ENCODE data around the gene TARBP2.

Gene TARBP2

GRCh38 chr12:53481939-53482586 is 19.0 kb upstream of the TARBP2 start:
- Histone ChIP-seq H3K9me3 (ENCODE audit: control insufficient read depth, insufficient read depth, low read depth, low read length) (no peaks in the 10 kb centered on the region), H3K4me1 (ENCODE audit: control insufficient read depth, insufficient read depth, low read length) (no peaks in the 10 kb centered on the region), H3K36me3 (ENCODE audit: control insufficient read depth in 2 of 2, insufficient read depth in 1 of 2, low read length in 2 of 2) (peaks cover 33 to 96% of the 10 kb centered on the region in 2 experiments), H3K4me3 (ENCODE audit: low read depth, low read length) (no peak overlapping the region), H3K27ac (ENCODE audit: extremely low read depth, low read depth, low read length) (no peak overlapping the region)
- TF ChIP-seq IKZF3 (tag by site-specific recombination; IDR thresholded peaks at IDR 0.05) (peak; percentile 40; the same call in 1 of the 2 replicates), ZNF600 (tag by site-specific recombination; IDR thresholded peaks at IDR 0.05) (0 out of 2 replicates have a peak, but pooled peaks have one; percentile 30), ZNF10 (tag by site-specific recombination; IDR thresholded peaks at IDR 0.05) (no peak), ZFP3 (tag by site-specific recombination; IDR thresholded peaks at IDR 0.05; ENCODE audit: low read depth) (no peak), MZF1 (tag by site-specific recombination; IDR thresholded peaks at IDR 0.05; ENCODE audit: borderline replicate concordance) (peak; percentile 98), ZNF513 (tag by site-specific recombination; IDR thresholded peaks at IDR 0.05) (0 out of 2 replicates have a peak, but pooled peaks have one; percentile 9), ZNF2 (tag by site-specific recombination; IDR thresholded peaks at IDR 0.05) (0 out of 2 replicates have a peak, but pooled peaks have one; percentile 32), ZNF654 (tag by site-specific recombination; IDR thresholded peaks at IDR 0.05; ENCODE audit: low read depth) (no peak)
- POLR2A ChIA-PET, result interaction anchor here (0.6 to 3.9 kb wide), 13 partner anchors 10 to 161 kb away, joined by 3 to 39 read pairs (median 7); partner anchors contain the start of genes AAAS, MAP3K12 and TARBP2
- CTCF ChIA-PET, result interaction anchor here (0.6 to 2.0 kb wide), 14 partner anchors 8 to 1297 kb away, joined by 3 to 16 read pairs (median 3); partner anchors contain the start of gene AAAS

GRCh38 chr12:53482626-53483168 is 18.4 kb upstream of the TARBP2 start:
- Histone ChIP-seq H3K4me3 (ENCODE audit: low read depth, low read length) (no peak overlapping the region), H3K36me3 (ENCODE audit: control insufficient read depth in 2 of 2, insufficient read depth in 1 of 2, low read length in 2 of 2) (peaks cover 27 to 97% of the 10 kb centered on the region in 2 experiments), H3K4me1 (ENCODE audit: control insufficient read depth, insufficient read depth, low read length) (no peaks in the 10 kb centered on the region), H3K27ac (ENCODE audit: extremely low read depth, low read depth, low read length) (no peak overlapping the region; the same call in 1 of the 2 replicates), H3K9me3 (ENCODE audit: control insufficient read depth, insufficient read depth, low read depth, low read length) (no peaks in the 10 kb centered on the region)
- TF ChIP-seq GLIS2 (tag by site-specific recombination; IDR thresholded peaks at IDR 0.05) (peak; percentile 91), PATZ1 (tag by site-specific recombination; IDR thresholded peaks at IDR 0.05) (0 out of 2 replicates have a peak, but pooled peaks have one; percentile 40), ZNF140 (tag by site-specific recombination; IDR thresholded peaks at IDR 0.05) (no peak)
- POLR2A ChIA-PET, result interaction anchor here (0.9 to 3.9 kb wide), 12 partner anchors 9 to 161 kb away, joined by 3 to 39 read pairs (median 6); partner anchors contain the start of genes AAAS, MAP3K12, PRR13 and SP1
- CTCF ChIA-PET, result interaction anchor here (0.6 to 2.0 kb wide), 8 partner anchors 9 to 732 kb away, joined by 3 to 16 read pairs (median 4); no protein-coding TSS in a partner anchor

- 0 out of 2 replicates have a peak, but pooled peaks have one; percentile 11 for TF ChIP-seq GLIS1 (tag by site-specific recombination; IDR thresholded peaks at IDR 0.05)
- peak; percentile 92 for TF ChIP-seq SCRT2 (tag by site-specific recombination; IDR thresholded peaks at IDR 0.05)
- TF ChIP-seq PRDM1 (tag by site-specific recombination; IDR thresholded peaks at IDR 0.05), result no peak
- 0 out of 2 replicates have a peak, but pooled peaks have one; percentile 28 for TF ChIP-seq ZEB2 (tag by site-specific recombination; IDR thresholded peaks at IDR 0.05)
- no peak for TF ChIP-seq HOXC10 (CRISPR knock-in tag; IDR thresholded peaks at IDR 0.05)
- TF ChIP-seq SCRT1 (tag by site-specific recombination; IDR thresholded peaks at IDR 0.05; ENCODE audit: borderline replicate concordance), result peak; percentile 64; the same call in 1 of the 2 replicates
- no peak for TF ChIP-seq ZNF26 (tag by site-specific recombination; IDR thresholded peaks at IDR 0.05)
- no peak overlapping the region for H3K4me3 ChIP-seq (ENCODE audit: low read depth, low read length)
- peaks cover 20 to 94% of the 10 kb centered on the region in 2 experiments for H3K36me3 ChIP-seq (ENCODE audit: control insufficient read depth in 2 of 2, insufficient read depth in 1 of 2, low read length in 2 of 2)
- POLR2A ChIA-PET, result interaction anchor here (0.7 to 3.9 kb wide), 9 partner anchors 9 to 162 kb away, joined by 3 to 39 read pairs (median 4); partner anchors contain the start of genes AAAS, MAP3K12, PRR13 and SP1
- H3K4me1 ChIP-seq (ENCODE audit: control insufficient read depth, insufficient read depth, low read length), result no peaks in the 10 kb centered on the region
- no peaks in the 10 kb centered on the region for H3K9me3 ChIP-seq (ENCODE audit: control insufficient read depth, insufficient read depth, low read depth, low read length)
- peak overlapping the region; percentile 32; the same call in 1 of the 2 replicates for H3K27ac ChIP-seq (ENCODE audit: extremely low read depth, low read depth, low read length)
- CTCF ChIA-PET, result interaction anchor here (0.6 to 1.4 kb wide), 4 partner anchors 10 to 261 kb away, joined by 3 to 4 read pairs (median 3); partner anchors contain the start of gene TARBP2
Observed at GRCh38 chr12:53483225-53483978, 17.7 kb upstream of the TARBP2 start.

Measured in HEK293 (cell line).